GM13976 (cell line): Measurements from ENCODE around the gene SLC25A36.
"Not testable (repeated sequence)": the region's sequence is repeated elsewhere in the genome, so short reads cannot be mapped to it uniquely, and the experiment has no call there.

Experiments used
- DNase-seq: peaks from one replicate; pipeline ENCODE4 v3.0.0; 2012; ENCODE audit warnings: low spot score
- CTCF ChIP-seq: IDR thresholded peaks from 2 replicates; pipeline ENCODE4 v1.5.1; 2012; ENCODE audit warnings: borderline replicate concordance, mild to moderate bottlenecking; ENCODE audit not compliant: insufficient read depth; ENCODE audit errors: extremely low read depth, missing control alignments, control extremely low read depth
- in situ Hi-C: fragments of 300-500 bp; cut with MboI; formaldehyde crosslinking; loops from one replicate; pipeline ENCODE4 v1.12.0; 2022; ENCODE audit warnings: low sequenced_read_pairs, mixed read lengths, inconsistent platforms; ENCODE audit not compliant: unreplicated experiment

The SLC25A36 gene

GRCh38 chr3:140927279-140928069, 14.2 kb upstream of the SLC25A36 start:
- in situ Hi-C loops, result no loop called here
- no peak for DNase-seq
- TF ChIP-seq CTCF, result no peak

GRCh38 chr3:140929446-140929845, 12.2 kb upstream of the SLC25A36 start:
- no peak for TF ChIP-seq CTCF
- in situ Hi-C loops, result no loop called here
- no peak for DNase-seq

GRCh38 chr3:140931016-140931454, 10.6 kb upstream of the SLC25A36 start:
- in situ Hi-C loops, result no loop called here
- DNase-seq, result no peak
- no peak for TF ChIP-seq CTCF

GRCh38 chr3:140931801-140932200, 9.8 kb upstream of the SLC25A36 start:
- no peak for TF ChIP-seq CTCF
- DNase-seq, result no peak
- in situ Hi-C loops, result no loop called here

GRCh38 chr3:140933109-140933508, 8.5 kb upstream of the SLC25A36 start:
- no peak for TF ChIP-seq CTCF
- no peak for DNase-seq
- in situ Hi-C loops, result no loop called here

GRCh38 chr3:140933552-140933951, 8.1 kb upstream of the SLC25A36 start:
- no peak for TF ChIP-seq CTCF
- DNase-seq, result no peak
- in situ Hi-C loops, result no loop called here

GRCh38 chr3:140939305-140939704, 2.3 kb upstream of the SLC25A36 start:
- DNase-seq, in situ Hi-C loops: not testable (repeated sequence)
